A673 (cell line): ENCODE results near the gene DMBT1.

ENCODE experiments used
- CTCF ChIP-seq: fragments of 300-800, 200-600 bp; sonication (generic); conservative IDR thresholded peaks from 2 replicates; pipeline ENCODE4 v1.5.1; 2017; ENCODE audit warnings: low read depth, mild to moderate bottlenecking, antibody characterized with exemption, low read length, moderate library complexity, mixed read lengths
- EZH2 ChIP-seq: fragments of 200-600 bp; sonication (generic); IDR thresholded peaks from 2 replicates; pipeline ENCODE4 v1.6.1; 2017; ENCODE audit warnings: borderline replicate concordance, low read depth, mild to moderate bottlenecking, mixed read lengths, antibody characterized with exemption, low read length; ENCODE audit not compliant: poor library complexity, severe bottlenecking

DNA sequence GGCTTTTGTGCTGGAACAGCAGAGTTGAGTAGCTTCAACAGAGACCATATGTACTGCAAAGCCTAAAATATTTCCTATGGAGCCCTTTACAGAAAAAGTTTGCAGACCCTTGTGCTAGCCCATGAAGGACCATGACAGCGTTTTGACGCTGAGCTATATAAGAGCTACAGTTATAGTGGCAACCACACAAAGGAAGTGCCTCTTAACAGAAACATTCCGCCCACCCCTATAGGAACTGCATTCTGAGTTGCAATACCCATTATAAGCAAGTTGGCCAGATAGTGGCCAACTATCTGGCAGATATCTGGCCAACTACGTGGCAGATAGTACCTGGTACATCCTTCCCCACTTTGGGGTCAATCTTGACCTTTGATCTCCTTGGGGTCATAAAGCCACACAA is 47.5 kb upstream of the DMBT1 start:
- TF ChIP-seq EZH2 (no peak), CTCF (no peak)
